B cell (primary cell): ENCODE data around the gene RASGEF1B. TPM values are rescaled to one million over a fixed set of nuclear protein-coding genes. Genes with fewer than 3 reads are reported as not detected.

Source experiments
- ATAC-seq: fragments of 200-7000 bp; cut with Tn5 transposase; one replicate; pipeline ENCODE4 v1.10.0; 2021; ENCODE audit warnings: low read depth, mild to moderate bottlenecking, moderate number of reproducible peaks, moderate library complexity
- CTCF ChIA-PET: fragments of 350-600 bp; sonication (Branson Sonifier 250); formaldehyde crosslinking; loops from one replicate; lab custom pipeline; 2021; ENCODE audit warnings: antibody characterized with exemption, inconsistent platforms; lab: Charles Lee
- POLR2A ChIA-PET: fragments of 350-600 bp; sonication (Branson Sonifier 250); formaldehyde crosslinking; loops from one replicate; lab custom pipeline; 2021; ENCODE audit warnings: antibody characterized with exemption; lab: Charles Lee
- DNase-seq: peaks from one replicate; pipeline ENCODE4 v3.0.0; 2013
- H2AFZ ChIP-seq: 2 replicates; pipeline ENCODE4 v1.6.1; 2012; ENCODE audit warnings: mild to moderate bottlenecking, low read depth, low read length; ENCODE audit not compliant: insufficient read depth, poor library complexity, severe bottlenecking
- H3K27ac ChIP-seq, 2 donors: 1 replicate in 1 of 2; 2 replicates in 1 of 2; pipeline ENCODE4 v1.5.1; 2012 to 2013; ENCODE audit warnings: low read length in 2 of 2, mild to moderate bottlenecking in 2 of 2, moderate library complexity in 1 of 2
- H3K27me3 ChIP-seq, 4 experiments: fragments of 200-600 bp in 1 of 4; sonication (generic) in 1 of 4; replicated peaks in 1 of 4; 1 replicate in 2 of 4; 2 replicates in 2 of 4; pipeline versions ENCODE4 v1.6.1 to v1.7.0; 2013 to 2016; ENCODE audit warnings: low read length in 3 of 4, mild to moderate bottlenecking in 2 of 4, mixed read lengths in 1 of 4, moderate library complexity in 1 of 4; ENCODE audit not compliant: insufficient read depth in 4 of 4, control insufficient read depth in 3 of 4; ENCODE audit errors: control extremely low read depth in 1 of 4
- H3K36me3 ChIP-seq, 2 experiments: replicated peaks in 1 of 2; 1 replicate in 1 of 2; 2 replicates in 1 of 2; pipeline versions ENCODE4 v1.6.1 to v1.7.1; 2013; ENCODE audit warnings: low read length in 1 of 2; ENCODE audit not compliant: insufficient read depth in 2 of 2, control insufficient read depth in 1 of 2; ENCODE audit errors: control extremely low read depth in 1 of 2, extremely low read depth in 1 of 2
- H3K4me1 ChIP-seq, 2 donors: fragments of 200-600 bp in 1 of 2; sonication (generic) in 1 of 2; 1 replicate in 1 of 2; 2 replicates in 1 of 2; pipeline versions ENCODE4 v1.5.1 to v1.6.1; 2013 to 2017; ENCODE audit warnings: low read length in 2 of 2; ENCODE audit not compliant: control insufficient read depth in 2 of 2, insufficient read depth in 2 of 2
- H3K4me2 ChIP-seq: replicated peaks from 2 replicates; pipeline ENCODE3; 2012; ENCODE audit warnings: mild to moderate bottlenecking, low read depth, low read length; ENCODE audit not compliant: poor library complexity, severe bottlenecking
- H3K4me3 ChIP-seq, 5 experiments: fragments of 200-600 bp in 1 of 5; sonication (generic) in 1 of 5; 1 replicate in 3 of 5; 2 replicates in 2 of 5; pipeline versions ENCODE4 v1.5.1 to v1.7.0; 2011 to 2016; ENCODE audit warnings: low read length in 4 of 5, mild to moderate bottlenecking in 4 of 5, low read depth in 2 of 5, control low read depth in 1 of 5, moderate library complexity in 1 of 5; ENCODE audit not compliant: insufficient read depth in 1 of 5; ENCODE audit errors: control extremely low read depth in 1 of 5, extremely low read depth in 1 of 5
- H3K79me2 ChIP-seq: fragments of 200-600 bp; sonication (generic); one replicate; pipeline ENCODE4 v1.6.0; 2016; ENCODE audit warnings: low read length; ENCODE audit not compliant: control insufficient read depth, insufficient read depth
- H3K9ac ChIP-seq: fragments of 200-600 bp; sonication (generic); 2 replicates; pipeline ENCODE4 v1.6.1; 2017; ENCODE audit warnings: mild to moderate bottlenecking, low read length, moderate library complexity
- H3K9me3 ChIP-seq, 3 donors: one replicate each; pipeline versions ENCODE4 v1.6.1 to v1.7.1; 2013; ENCODE audit warnings: low read length in 2 of 3; ENCODE audit not compliant: control insufficient read depth in 2 of 3, insufficient read depth in 1 of 3; ENCODE audit errors: control extremely low read depth in 1 of 3
- H4K20me1 ChIP-seq: 2 replicates; pipeline ENCODE4 v1.6.0; 2012; ENCODE audit warnings: mild to moderate bottlenecking, low read length; ENCODE audit not compliant: insufficient read depth, control insufficient read depth, poor library complexity, severe bottlenecking
- H3K27ac Mint-ChIP-seq: one replicate; pipeline ENCODE4 v1.8.0; 2021; ENCODE audit warnings: mixed read lengths
- H3K27me3 Mint-ChIP-seq: one replicate; pipeline ENCODE4 v1.8.0; 2021; ENCODE audit warnings: mixed read lengths
- H3K4me1 Mint-ChIP-seq: one replicate; pipeline ENCODE4 v1.8.0; 2021; ENCODE audit warnings: mixed read lengths
- H3K4me3 Mint-ChIP-seq: one replicate; pipeline ENCODE4 v1.8.0; 2021; ENCODE audit warnings: mixed read lengths
- H3K9me3 Mint-ChIP-seq: one replicate; pipeline ENCODE4 v1.8.0; 2022; ENCODE audit warnings: mixed read lengths; ENCODE audit not compliant: insufficient read depth
- CTCF ChIP-seq: fragments of 200-600 bp; IDR thresholded peaks from one replicate; pipeline ENCODE4 v1.8.0; 2022; ENCODE audit warnings: antibody characterized with exemption, mild to moderate bottlenecking
- EZH2 ChIP-seq: IDR thresholded peaks from 2 replicates; pipeline ENCODE4 v1.6.1; 2012; ENCODE audit warnings: borderline replicate concordance, low read depth, mild to moderate bottlenecking, moderate library complexity, low read length; ENCODE audit not compliant: insufficient read depth, poor library complexity, severe bottlenecking
- WGBS: methylation state at CpG from one replicate; pipeline ENCODE4 v1.1.5; 2013; ENCODE audit warnings: missing lambda C conversion rate; ENCODE audit not compliant: insufficient coverage; 5-methylcytosine and 5-hydroxymethylcytosine counted together
- intact Hi-C: fragments of 100-400 bp; cut with micrococcal nuclease; formaldehyde crosslinking; loops from one replicate; pipeline ENCODE4 v1.10.0; 2022
- polyA plus RNA-seq: library from polyadenylated mRNA; depleted of rRNA; stranded (reverse); fragments of >200 nt; gene quantifications from 2 replicates; pipeline ENCODE4 v1.2.3, GENCODE V29; 2012
- total RNA-seq, 2 donors: library from RNA; stranded (reverse); fragments of 120-200 nt in 1 of 2; gene quantifications; 1 replicate in 1 of 2; 2 replicates in 1 of 2; pipeline versions ENCODE4 v1.2.3 to v1.2.4, GENCODE V29; 2013 to 2022

The RASGEF1B gene
- total and polyA plus RNA-seq, 2 donors (not counting 1 experiment from before 2014, with no cell fraction given) = 20.4 to 130 TPM

- H3K4me1 ChIP-seq = no peaks in the 10 kb centered on the region
- H3K9me3 ChIP-seq = no peaks in the 10 kb centered on the region
- ChIA-PET CTCF (interaction anchor here (1.2 to 1.6 kb wide), 2 partner anchors 11 to 44 kb away, joined by 3 to 4 read pairs; no protein-coding TSS in a partner anchor), POLR2A (no interaction called here)
- H3K36me3 ChIP-seq = no peaks in the 10 kb centered on the region
- H3K9me3 Mint-ChIP-seq = no peaks in the 10 kb centered on the region
- H3K4me2 ChIP-seq = no peak overlapping the region
- H3K27ac Mint-ChIP-seq = no peak overlapping the region
- H2AFZ ChIP-seq = no peak overlapping the region
- no peak overlapping the region for H3K9ac ChIP-seq
- no peak overlapping the region for H3K4me3 ChIP-seq
- DNase-seq (no peak), ATAC-seq (no peak)
- no peaks in the 10 kb centered on the region for H3K79me2 ChIP-seq
- H3K4me3 Mint-ChIP-seq = no peak overlapping the region
- no peaks in the 10 kb centered on the region for H4K20me1 ChIP-seq
- intact Hi-C loops = no loop called here
- no peaks in the 10 kb centered on the region for H3K27me3 ChIP-seq
- 95% methylated on average over 3 of the region's 3 CpGs for WGBS
- no peak overlapping the region for H3K27ac ChIP-seq
- TF ChIP-seq EZH2 (no peak), CTCF (no peak)
- peaks cover 6% of the 10 kb centered on the region for H3K4me1 Mint-ChIP-seq
- H3K27me3 Mint-ChIP-seq = no peaks in the 10 kb centered on the region
Observed at GRCh38 chr4:81395239-81395638, 76.5 kb downstream of the RASGEF1B start.

- Histone ChIP-seq H3K4me3 (no peak overlapping the region), H3K79me2 (no peaks in the 10 kb centered on the region), H3K4me1 (no peaks in the 10 kb centered on the region), H3K27me3 (no peaks in the 10 kb centered on the region), H3K9me3 (no peaks in the 10 kb centered on the region), H3K36me3 (no peaks in the 10 kb centered on the region), H4K20me1 (no peaks in the 10 kb centered on the region), H2AFZ (no peak overlapping the region), H3K4me2 (no peak overlapping the region), H3K27ac (no peak overlapping the region), H3K9ac (no peak overlapping the region)
- no peak for TF ChIP-seq EZH2
- TF ChIP-seq CTCF = no peak
- Mint-ChIP-seq H3K4me3 (no peak overlapping the region), H3K9me3 (no peaks in the 10 kb centered on the region), H3K27me3 (no peaks in the 10 kb centered on the region), H3K27ac (no peak overlapping the region), H3K4me1 (peaks cover 9% of the 10 kb centered on the region)
- POLR2A ChIA-PET = no interaction called here
- CTCF ChIA-PET = no interaction called here
- 88% methylated on average over 2 of the region's 3 CpGs for WGBS
- intact Hi-C loops = no loop called here
- DNase-seq = no peak
- no peak for ATAC-seq
Observed at GRCh38 chr4:81392164-81392563, 79.5 kb downstream of the RASGEF1B start.
